ENCODE measurements around the gene NHSL1. TPM values are rescaled to one million over a fixed set of nuclear protein-coding genes. Genes with fewer than 3 reads are reported as not detected.

Gene NHSL1
- total RNA-seq, 2 donors from 2014 or later = 16.3 to 17.5 TPM

GRCh38 chr6:138526822-138527235 lies 27.5 kb upstream of the NHSL1 start:
- H3K9me3 Mint-ChIP-seq = no peaks in the 10 kb centered on the region
- peaks cover 9% of the 10 kb centered on the region for H3K9me3 ChIP-seq (ENCODE audit: control insufficient read depth, low read length)
- H3K9ac ChIP-seq (ENCODE audit: extremely low read depth, low read length, poor library complexity, severe bottlenecking) = no peak overlapping the region
- H3K36me3 ChIP-seq (ENCODE audit: control insufficient read depth, insufficient read depth, low read length) = no peaks in the 10 kb centered on the region
- no peaks in the 10 kb centered on the region for H3K27me3 ChIP-seq (ENCODE audit: control insufficient read depth, insufficient read depth, low read length, poor library complexity, severe bottlenecking)
- H3K36me3 Mint-ChIP-seq (ENCODE audit: low read depth) = no peaks in the 10 kb centered on the region
- peak overlapping the region; percentile 76 for H3K27ac ChIP-seq (ENCODE audit: low read depth, low read length)
- DNase-seq = no peak
- peak overlapping the region; percentile 16 for H3K27ac Mint-ChIP-seq
- peak overlapping the region; percentile 3 for H3K4me3 Mint-ChIP-seq
- peaks cover 18% of the 10 kb centered on the region for H3K4me1 ChIP-seq (ENCODE audit: control insufficient read depth, insufficient read depth, low read length)
- no peaks in the 10 kb centered on the region for H3K27me3 Mint-ChIP-seq (ENCODE audit: insufficient read depth)
- TF ChIP-seq CTCF (conservative IDR thresholded peaks at IDR 0.05) = no peak
- no peak overlapping the region for H3K4me3 ChIP-seq (ENCODE audit: low read length)
- peaks cover 34% of the 10 kb centered on the region for H3K4me1 Mint-ChIP-seq
- 59 to 64% methylated on average over 7 to 10 of the region's 11 CpGs for WGBS, 2 experiments (ENCODE audit: insufficient coverage in 1 of 2, insufficient read length in 1 of 2)

GRCh38 chr6:138525355-138525754 lies 26.1 kb upstream of the NHSL1 start:
- H3K9me3 Mint-ChIP-seq = no peaks in the 10 kb centered on the region
- no peak overlapping the region for H3K9ac ChIP-seq (ENCODE audit: extremely low read depth, low read length, poor library complexity, severe bottlenecking)
- peaks cover 18% of the 10 kb centered on the region for H3K4me1 ChIP-seq (ENCODE audit: control insufficient read depth, insufficient read depth, low read length)
- no peaks in the 10 kb centered on the region for H3K36me3 ChIP-seq (ENCODE audit: control insufficient read depth, insufficient read depth, low read length)
- TF ChIP-seq CTCF (conservative IDR thresholded peaks at IDR 0.05) = no peak
- no peaks in the 10 kb centered on the region for H3K27me3 ChIP-seq (ENCODE audit: control insufficient read depth, insufficient read depth, low read length, poor library complexity, severe bottlenecking)
- peaks cover 34% of the 10 kb centered on the region for H3K4me1 Mint-ChIP-seq
- WGBS, 2 experiments (ENCODE audit: insufficient coverage in 1 of 2, insufficient read length in 1 of 2) = 83 to 90% methylated on average over 1 to 3 of the region's 4 CpGs
- H3K27ac Mint-ChIP-seq = no peak overlapping the region
- no peaks in the 10 kb centered on the region for H3K36me3 Mint-ChIP-seq (ENCODE audit: low read depth)
- no peak overlapping the region for H3K4me3 ChIP-seq (ENCODE audit: low read length)
- peaks cover 6% of the 10 kb centered on the region for H3K9me3 ChIP-seq (ENCODE audit: control insufficient read depth, low read length)
- no peak overlapping the region for H3K27ac ChIP-seq (ENCODE audit: low read depth, low read length)
- H3K27me3 Mint-ChIP-seq (ENCODE audit: insufficient read depth) = no peaks in the 10 kb centered on the region
- DNase-seq = no peak
- no peak overlapping the region for H3K4me3 Mint-ChIP-seq

- no peak overlapping the region for H3K27ac ChIP-seq (ENCODE audit: low read depth, low read length)
- Mint-ChIP-seq H3K4me3 (no peak overlapping the region), H3K9me3 (no peaks in the 10 kb centered on the region), H3K27ac (no peak overlapping the region), H3K27me3 (ENCODE audit: insufficient read depth) (no peaks in the 10 kb centered on the region), H3K36me3 (ENCODE audit: low read depth) (no peaks in the 10 kb centered on the region), H3K4me1 (peaks cover 32% of the 10 kb centered on the region)
- no peak overlapping the region for H3K4me3 ChIP-seq (ENCODE audit: low read length)
- 92 to 93% methylated on average over 2 of the region's 2 CpGs for WGBS, 2 experiments (ENCODE audit: insufficient coverage in 1 of 2, insufficient read length in 1 of 2)
- H3K36me3 ChIP-seq (ENCODE audit: control insufficient read depth, insufficient read depth, low read length) = no peaks in the 10 kb centered on the region
- no peaks in the 10 kb centered on the region for H3K9me3 ChIP-seq (ENCODE audit: control insufficient read depth, low read length)
- H3K27me3 ChIP-seq (ENCODE audit: control insufficient read depth, insufficient read depth, low read length, poor library complexity, severe bottlenecking) = no peaks in the 10 kb centered on the region
- no peak for TF ChIP-seq CTCF (conservative IDR thresholded peaks at IDR 0.05)
- H3K4me1 ChIP-seq (ENCODE audit: control insufficient read depth, insufficient read depth, low read length) = peaks cover 16% of the 10 kb centered on the region
- H3K9ac ChIP-seq (ENCODE audit: extremely low read depth, low read length, poor library complexity, severe bottlenecking) = no peak overlapping the region
- DNase-seq = no peak
Observed at GRCh38 chr6:138524526-138524925, 25.2 kb upstream of the NHSL1 start.
